Measurements from ENCODE around the gene SPCS2. TPM values are rescaled to one million over a fixed set of nuclear protein-coding genes. Genes with fewer than 3 reads are reported as not detected.

Gene SPCS2
- 18.6 and 20.4 TPM in 2 replicates for total RNA-seq

GRCh38 chr11:74948898-74949752, at the start of gene SPCS2, which contains the start of gene XRRA1:
Gene SPCS2, plus strand, starts transcription at chr11:74949266. Its CDS starts 20 bp downstream, at chr11:74949286.
Gene XRRA1, minus strand, starts transcription at chr11:74949091. Its CDS starts 8,213 bp downstream, at chr11:74940878.
- DNase-seq, result peak; percentile 99

- DNase-seq, result no peak
Observed at GRCh38 chr11:74902342-74902741, 46.7 kb upstream of the SPCS2 start.

- DNase-seq, result peak; percentile 50
Observed at GRCh38 chr11:74905326-74905725, 43.7 kb upstream of the SPCS2 start.

GRCh38 chr11:74909385-74909784, 39.7 kb upstream of the SPCS2 start:
- DNase-seq, result no peak

GRCh38 chr11:74909812-74910211, 39.3 kb upstream of the SPCS2 start:
- DNase-seq, result no peak

GRCh38 chr11:74923125-74923524, 25.9 kb upstream of the SPCS2 start:
- no peak for DNase-seq

- no peak for DNase-seq
Observed at GRCh38 chr11:74925281-74925680, 23.8 kb upstream of the SPCS2 start.

- no peak for DNase-seq
Observed at GRCh38 chr11:74926304-74927030, 22.6 kb upstream of the SPCS2 start.

GRCh38 chr11:74927496-74927895, 21.6 kb upstream of the SPCS2 start:
- no peak for DNase-seq

- DNase-seq, result peak; percentile 98
Observed at GRCh38 chr11:74929431-74930363, 19.4 kb upstream of the SPCS2 start.

- peak; percentile 70 for DNase-seq
Observed at GRCh38 chr11:74932169-74932568, 16.9 kb upstream of the SPCS2 start.

- DNase-seq, result peak; percentile 65
Observed at GRCh38 chr11:74932797-74933196, 16.3 kb upstream of the SPCS2 start.

- no peak for DNase-seq
Observed at GRCh38 chr11:74933765-74934164, 15.3 kb upstream of the SPCS2 start.

- no peak for DNase-seq
Observed at GRCh38 chr11:74935285-74935684, 13.8 kb upstream of the SPCS2 start.

- no peak for DNase-seq
Observed at GRCh38 chr11:74936087-74936486, 13.0 kb upstream of the SPCS2 start.

GRCh38 chr11:74936976-74937375, 12.1 kb upstream of the SPCS2 start:
- no peak for DNase-seq

GRCh38 chr11:74937696-74938475, 11.2 kb upstream of the SPCS2 start:
- peak; percentile 71 for DNase-seq

GRCh38 chr11:74941492-74941891, 7.6 kb upstream of the SPCS2 start:
- no peak for DNase-seq

GRCh38 chr11:74942073-74942759, 6.8 kb upstream of the SPCS2 start:
- no peak for DNase-seq

GRCh38 chr11:74948546-74948897, 544 bp upstream of the SPCS2 start:
- DNase-seq, result peak; percentile 46

- DNase-seq, result no peak
Observed at GRCh38 chr11:74949753-74950137, 679 bp downstream of the SPCS2 start.

Measured in dermis blood vessel endothelial cell (primary cell).